Measurements from ENCODE around the gene ZNF683. TPM values are rescaled to one million over a fixed set of nuclear protein-coding genes. Genes with fewer than 3 reads are reported as not detected.

ZNF683 gene
- total and polyA plus RNA-seq, 9 of the 15 experiments (the other 6 are each of a cell fraction or from before 2014, with no cell fraction given): not detected

DNA sequence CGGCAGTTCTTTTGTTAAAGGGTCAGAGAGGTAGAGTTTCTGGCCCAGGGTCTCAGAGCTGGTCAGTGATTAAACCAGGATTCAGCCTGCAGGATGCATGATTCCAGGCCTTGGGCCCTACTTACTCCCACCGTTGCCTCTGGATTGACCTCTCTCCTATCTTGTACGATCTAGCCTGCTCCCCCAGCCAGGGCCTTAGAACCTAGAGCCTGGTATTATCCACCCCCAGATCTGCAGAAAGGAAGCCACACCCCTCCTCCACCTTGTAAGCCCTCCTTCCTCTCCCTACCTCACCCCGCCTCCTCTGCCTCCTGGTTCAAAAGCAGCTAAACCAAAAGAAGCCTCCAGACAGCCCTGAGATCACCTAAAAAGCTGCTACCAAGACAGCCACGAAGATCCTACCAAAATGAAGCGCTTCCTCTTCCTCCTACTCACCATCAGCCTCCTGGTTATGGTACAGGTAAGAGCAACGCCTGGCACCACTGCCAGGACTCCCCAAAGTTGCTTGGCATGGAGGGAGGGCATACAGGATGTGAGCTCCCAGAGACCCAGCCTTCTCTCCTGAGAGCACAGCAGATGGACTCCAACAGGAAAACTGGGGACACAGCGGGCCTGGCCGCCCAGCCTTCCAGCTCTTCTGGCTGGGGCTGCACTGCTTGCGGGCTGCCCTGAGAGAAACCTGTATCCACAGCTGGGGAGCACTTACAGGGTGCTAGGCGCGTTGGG is 54.8 kb downstream of the ZNF683 start, which contains the start of gene CD52:
Gene CD52 (plus strand): TSS at position 347 of the 726 bp plus-strand sequence. CDS start 60 bp downstream, at position 407.
- H3K27me3 ChIP-seq (ENCODE audit: control insufficient read depth in 2 of 2, insufficient read depth in 2 of 2, low read length in 2 of 2): no peaks in the 10 kb centered on the region
- peak within 1 kb of the TSS; percentile 80 for H3K4me2 ChIP-seq (ENCODE audit: insufficient read depth, low read length)
- WGBS (ENCODE audit: insufficient coverage, low coverage, missing lambda C conversion rate): 26% methylated on average over 12 of the region's 12 CpGs
- intact Hi-C loops (cut with micrococcal nuclease): no loop called here
- H4K20me1 ChIP-seq (replicated peaks; ENCODE audit: control insufficient read depth, insufficient read depth, low read length): no peaks in the 10 kb centered on the region
- peak within 1 kb of the TSS; percentile 68 for H3K27ac ChIP-seq (ENCODE audit: extremely low read depth, low read depth, low read length)
- BruUV-seq (replicated peaks): TSS peak; percentile 85
- H3K9ac ChIP-seq (ENCODE audit: insufficient read depth in 1 of 2, low read depth in 2 of 2, low read length in 2 of 2): peak within 1 kb of the TSS; percentile 48 to 87
- peaks cover 57 to 58% of the 10 kb centered on the region in 2 experiments for H3K4me1 ChIP-seq (replicated peaks in 1 of 2; ENCODE audit: control insufficient read depth in 2 of 2, insufficient read depth in 2 of 2, low read length in 2 of 2)
- peak within 1 kb of the TSS; percentile 21; the same call in 1 of the 2 replicates for H3K4me3 ChIP-seq
- ChIA-PET CTCF (ENCODE audit: low intra/inter-chr PET ratio) (interaction anchor here (0.5 kb wide), 1 partner anchor 212 kb away, joined by 3 read pairs; no protein-coding TSS in a partner anchor), POLR2A (interaction anchor here (0.5 to 2.5 kb wide), 16 partner anchors 10 to 243 kb away, joined by 3 to 13 read pairs (median 4); partner anchors contain the start of genes PDIK1L and UBXN11)
- peak within 1 kb of the TSS; percentile 79 for H2AFZ ChIP-seq (ENCODE audit: low read depth, low read length)
- DNase-seq (ENCODE audit: extremely low read depth in 1 of 4, low spot score in 3 of 4) (peak; percentile 86 to 90 (median 90)), ATAC-seq (peak; percentile 77), FAIRE-seq (peak; percentile 86)
- no peaks in the 10 kb centered on the region for H3K9me3 ChIP-seq (replicated peaks; ENCODE audit: control insufficient read depth, insufficient read depth, low read depth, low read length)
- no peaks in the 10 kb centered on the region for H3K9me1 ChIP-seq (ENCODE audit: control insufficient read depth, insufficient read depth, low read length)
- H3K36me3 ChIP-seq (ENCODE audit: control insufficient read depth, insufficient read depth, low read length): peaks cover 10% of the 10 kb centered on the region; the same call in 2 of the 3 replicates
- in situ Hi-C loops (cut with MboI): no loop called here
- peaks cover 2% of the 10 kb centered on the region; the same call in 1 of the 3 replicates for H3K79me2 ChIP-seq (ENCODE audit: control insufficient read depth, insufficient read depth, low read length)
- TF ChIP-seq TRIM28 (IDR thresholded peaks at IDR 0.05) (no peak), RAD21 (CRISPR knock-in tag; conservative IDR thresholded peaks at IDR 0.05 in 1 of 2, IDR thresholded peaks at IDR 0.05 in 1 of 2) (0 out of 4 replicates have a peak, but pooled peaks of 1 of the 2 experiments have one; percentile 8)
- TF ChIP-seq, protein P1, sequence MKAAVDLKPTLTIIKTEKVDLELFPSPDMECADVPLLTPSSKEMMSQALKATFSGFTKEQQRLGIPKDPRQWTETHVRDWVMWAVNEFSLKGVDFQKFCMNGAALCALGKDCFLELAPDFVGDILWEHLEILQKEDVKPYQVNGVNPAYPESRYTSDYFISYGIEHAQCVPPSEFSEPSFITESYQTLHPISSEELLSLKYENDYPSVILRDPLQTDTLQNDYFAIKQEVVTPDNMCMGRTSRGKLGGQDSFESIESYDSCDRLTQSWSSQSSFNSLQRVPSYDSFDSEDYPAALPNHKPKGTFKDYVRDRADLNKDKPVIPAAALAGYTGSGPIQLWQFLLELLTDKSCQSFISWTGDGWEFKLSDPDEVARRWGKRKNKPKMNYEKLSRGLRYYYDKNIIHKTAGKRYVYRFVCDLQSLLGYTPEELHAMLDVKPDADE (conservative IDR thresholded peaks at IDR 0.05; ENCODE audit: control insufficient read depth, low read depth, low read length): 0 out of 2 replicates have a peak, but pooled peaks have one; percentile 8
- TF ChIP-seq, protein P2, sequence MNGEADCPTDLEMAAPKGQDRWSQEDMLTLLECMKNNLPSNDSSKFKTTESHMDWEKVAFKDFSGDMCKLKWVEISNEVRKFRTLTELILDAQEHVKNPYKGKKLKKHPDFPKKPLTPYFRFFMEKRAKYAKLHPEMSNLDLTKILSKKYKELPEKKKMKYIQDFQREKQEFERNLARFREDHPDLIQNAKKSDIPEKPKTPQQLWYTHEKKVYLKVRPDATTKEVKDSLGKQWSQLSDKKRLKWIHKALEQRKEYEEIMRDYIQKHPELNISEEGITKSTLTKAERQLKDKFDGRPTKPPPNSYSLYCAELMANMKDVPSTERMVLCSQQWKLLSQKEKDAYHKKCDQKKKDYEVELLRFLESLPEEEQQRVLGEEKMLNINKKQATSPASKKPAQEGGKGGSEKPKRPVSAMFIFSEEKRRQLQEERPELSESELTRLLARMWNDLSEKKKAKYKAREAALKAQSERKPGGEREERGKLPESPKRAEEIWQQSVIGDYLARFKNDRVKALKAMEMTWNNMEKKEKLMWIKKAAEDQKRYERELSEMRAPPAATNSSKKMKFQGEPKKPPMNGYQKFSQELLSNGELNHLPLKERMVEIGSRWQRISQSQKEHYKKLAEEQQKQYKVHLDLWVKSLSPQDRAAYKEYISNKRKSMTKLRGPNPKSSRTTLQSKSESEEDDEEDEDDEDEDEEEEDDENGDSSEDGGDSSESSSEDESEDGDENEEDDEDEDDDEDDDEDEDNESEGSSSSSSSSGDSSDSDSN (IDR thresholded peaks at IDR 0.05; ENCODE audit: borderline replicate concordance in 1 of 2, low read depth in 2 of 2, low read length in 2 of 2): 0 out of 4 replicates have a peak, but pooled peaks of 1 of the 2 experiments have one; percentile 50
- TF ChIP-seq, protein P3, sequence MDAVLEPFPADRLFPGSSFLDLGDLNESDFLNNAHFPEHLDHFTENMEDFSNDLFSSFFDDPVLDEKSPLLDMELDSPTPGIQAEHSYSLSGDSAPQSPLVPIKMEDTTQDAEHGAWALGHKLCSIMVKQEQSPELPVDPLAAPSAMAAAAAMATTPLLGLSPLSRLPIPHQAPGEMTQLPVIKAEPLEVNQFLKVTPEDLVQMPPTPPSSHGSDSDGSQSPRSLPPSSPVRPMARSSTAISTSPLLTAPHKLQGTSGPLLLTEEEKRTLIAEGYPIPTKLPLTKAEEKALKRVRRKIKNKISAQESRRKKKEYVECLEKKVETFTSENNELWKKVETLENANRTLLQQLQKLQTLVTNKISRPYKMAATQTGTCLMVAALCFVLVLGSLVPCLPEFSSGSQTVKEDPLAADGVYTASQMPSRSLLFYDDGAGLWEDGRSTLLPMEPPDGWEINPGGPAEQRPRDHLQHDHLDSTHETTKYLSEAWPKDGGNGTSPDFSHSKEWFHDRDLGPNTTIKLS (IDR thresholded peaks at IDR 0.05; ENCODE audit: borderline replicate concordance, low read depth): peak; percentile 23; the same call in 1 of the 2 replicates
- TF ChIP-seq, protein P4, sequence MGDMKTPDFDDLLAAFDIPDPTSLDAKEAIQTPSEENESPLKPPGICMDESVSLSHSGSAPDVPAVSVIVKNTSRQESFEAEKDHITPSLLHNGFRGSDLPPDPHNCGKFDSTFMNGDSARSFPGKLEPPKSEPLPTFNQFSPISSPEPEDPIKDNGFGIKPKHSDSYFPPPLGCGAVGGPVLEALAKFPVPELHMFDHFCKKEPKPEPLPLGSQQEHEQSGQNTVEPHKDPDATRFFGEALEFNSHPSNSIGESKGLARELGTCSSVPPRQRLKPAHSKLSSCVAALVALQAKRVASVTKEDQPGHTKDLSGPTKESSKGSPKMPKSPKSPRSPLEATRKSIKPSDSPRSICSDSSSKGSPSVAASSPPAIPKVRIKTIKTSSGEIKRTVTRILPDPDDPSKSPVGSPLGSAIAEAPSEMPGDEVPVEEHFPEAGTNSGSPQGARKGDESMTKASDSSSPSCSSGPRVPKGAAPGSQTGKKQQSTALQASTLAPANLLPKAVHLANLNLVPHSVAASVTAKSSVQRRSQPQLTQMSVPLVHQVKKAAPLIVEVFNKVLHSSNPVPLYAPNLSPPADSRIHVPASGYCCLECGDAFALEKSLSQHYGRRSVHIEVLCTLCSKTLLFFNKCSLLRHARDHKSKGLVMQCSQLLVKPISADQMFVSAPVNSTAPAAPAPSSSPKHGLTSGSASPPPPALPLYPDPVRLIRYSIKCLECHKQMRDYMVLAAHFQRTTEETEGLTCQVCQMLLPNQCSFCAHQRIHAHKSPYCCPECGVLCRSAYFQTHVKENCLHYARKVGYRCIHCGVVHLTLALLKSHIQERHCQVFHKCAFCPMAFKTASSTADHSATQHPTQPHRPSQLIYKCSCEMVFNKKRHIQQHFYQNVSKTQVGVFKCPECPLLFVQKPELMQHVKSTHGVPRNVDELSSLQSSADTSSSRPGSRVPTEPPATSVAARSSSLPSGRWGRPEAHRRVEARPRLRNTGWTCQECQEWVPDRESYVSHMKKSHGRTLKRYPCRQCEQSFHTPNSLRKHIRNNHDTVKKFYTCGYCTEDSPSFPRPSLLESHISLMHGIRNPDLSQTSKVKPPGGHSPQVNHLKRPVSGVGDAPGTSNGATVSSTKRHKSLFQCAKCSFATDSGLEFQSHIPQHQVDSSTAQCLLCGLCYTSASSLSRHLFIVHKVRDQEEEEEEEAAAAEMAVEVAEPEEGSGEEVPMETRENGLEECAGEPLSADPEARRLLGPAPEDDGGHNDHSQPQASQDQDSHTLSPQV (IDR thresholded peaks at IDR 0.05): peak; percentile 72
- TF ChIP-seq, protein P5, sequence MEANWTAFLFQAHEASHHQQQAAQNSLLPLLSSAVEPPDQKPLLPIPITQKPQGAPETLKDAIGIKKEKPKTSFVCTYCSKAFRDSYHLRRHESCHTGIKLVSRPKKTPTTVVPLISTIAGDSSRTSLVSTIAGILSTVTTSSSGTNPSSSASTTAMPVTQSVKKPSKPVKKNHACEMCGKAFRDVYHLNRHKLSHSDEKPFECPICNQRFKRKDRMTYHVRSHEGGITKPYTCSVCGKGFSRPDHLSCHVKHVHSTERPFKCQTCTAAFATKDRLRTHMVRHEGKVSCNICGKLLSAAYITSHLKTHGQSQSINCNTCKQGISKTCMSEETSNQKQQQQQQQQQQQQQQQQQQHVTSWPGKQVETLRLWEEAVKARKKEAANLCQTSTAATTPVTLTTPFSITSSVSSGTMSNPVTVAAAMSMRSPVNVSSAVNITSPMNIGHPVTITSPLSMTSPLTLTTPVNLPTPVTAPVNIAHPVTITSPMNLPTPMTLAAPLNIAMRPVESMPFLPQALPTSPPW (CRISPR knock-in tag; IDR thresholded peaks at IDR 0.05): peak; percentile 60
